ENCODE data around the gene RNF213. TPM values are rescaled to one million over a fixed set of nuclear protein-coding genes. Genes with fewer than 3 reads are reported as not detected.

The RNF213 gene
- total RNA-seq, 1 experiment from 2014 or later: 44.5 TPM

DNA sequence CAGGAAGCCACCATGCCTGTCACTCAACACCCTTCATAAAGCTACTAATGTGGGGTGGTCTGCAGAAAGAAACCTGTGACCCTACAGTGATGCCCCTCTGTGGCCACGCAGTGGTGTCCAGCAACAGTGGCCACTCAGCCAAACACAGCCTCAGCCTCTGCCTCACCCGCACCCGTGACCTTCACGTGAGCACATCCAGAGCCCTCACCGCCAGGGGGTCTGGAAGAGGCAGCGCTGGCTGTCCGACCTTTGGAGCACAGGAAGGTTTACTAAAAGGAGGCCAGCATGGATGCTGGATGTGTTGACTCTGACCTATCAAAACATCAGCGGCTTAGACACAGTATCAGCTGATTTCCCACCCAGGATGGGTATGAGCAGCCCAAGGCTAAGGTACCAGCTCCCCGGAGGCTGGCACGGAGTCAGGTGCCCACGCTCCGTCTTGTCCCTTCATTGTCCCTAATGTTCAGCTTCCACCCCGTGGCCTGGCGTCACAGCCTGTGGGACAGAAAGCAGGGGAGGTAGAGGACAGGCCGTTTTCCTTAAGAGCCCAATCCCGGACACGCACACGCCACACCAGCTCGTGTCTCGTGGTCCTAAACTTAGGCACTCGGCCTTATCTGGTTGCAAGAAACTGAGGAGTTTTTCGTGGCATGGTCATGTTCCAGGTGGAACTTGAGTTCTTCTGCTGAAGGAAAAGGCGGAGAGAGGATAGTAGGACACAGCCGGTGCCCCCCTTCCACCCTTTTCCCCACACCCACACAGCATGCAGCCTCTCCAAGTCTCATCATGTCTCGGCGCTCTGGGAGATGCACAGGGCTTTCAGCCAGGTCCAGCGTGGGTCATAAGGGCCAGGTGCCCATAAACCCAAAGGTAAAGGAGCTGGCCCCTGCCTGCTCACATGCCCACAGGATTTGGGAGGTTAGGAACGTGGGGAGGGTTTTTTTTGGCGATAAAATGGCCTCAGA is 104.6 kb downstream of the RNF213 start:
- BruUV-seq (replicated peaks): no TSS peak
- ATAC-seq: no peak
- H3K79me2 ChIP-seq (ENCODE audit: insufficient read depth, low read length): no peaks in the 10 kb centered on the region
- DNase-seq (ENCODE audit: low read depth, low spot score): no peak
- intact Hi-C loops (cut with micrococcal nuclease): loop anchor here (2.0 kb wide), 1 partner anchor 356 kb away; no protein-coding TSS in a partner anchor
- no peak overlapping the region for H3K4me2 ChIP-seq (ENCODE audit: low read length)
- no peak overlapping the region for H3K27ac ChIP-seq (ENCODE audit: low read depth, low read length)
- no peak for TF ChIP-seq EZH2 (IDR thresholded peaks at IDR 0.05)
- no peak for TF ChIP-seq TCF7L2 (IDR thresholded peaks at IDR 0.05; ENCODE audit: borderline replicate concordance, extremely low read depth, insufficient read depth, insufficient read length)
- no peak for TF ChIP-seq CBX3 (IDR thresholded peaks at IDR 0.05; ENCODE audit: low read depth)
- TF ChIP-seq, protein P1, sequence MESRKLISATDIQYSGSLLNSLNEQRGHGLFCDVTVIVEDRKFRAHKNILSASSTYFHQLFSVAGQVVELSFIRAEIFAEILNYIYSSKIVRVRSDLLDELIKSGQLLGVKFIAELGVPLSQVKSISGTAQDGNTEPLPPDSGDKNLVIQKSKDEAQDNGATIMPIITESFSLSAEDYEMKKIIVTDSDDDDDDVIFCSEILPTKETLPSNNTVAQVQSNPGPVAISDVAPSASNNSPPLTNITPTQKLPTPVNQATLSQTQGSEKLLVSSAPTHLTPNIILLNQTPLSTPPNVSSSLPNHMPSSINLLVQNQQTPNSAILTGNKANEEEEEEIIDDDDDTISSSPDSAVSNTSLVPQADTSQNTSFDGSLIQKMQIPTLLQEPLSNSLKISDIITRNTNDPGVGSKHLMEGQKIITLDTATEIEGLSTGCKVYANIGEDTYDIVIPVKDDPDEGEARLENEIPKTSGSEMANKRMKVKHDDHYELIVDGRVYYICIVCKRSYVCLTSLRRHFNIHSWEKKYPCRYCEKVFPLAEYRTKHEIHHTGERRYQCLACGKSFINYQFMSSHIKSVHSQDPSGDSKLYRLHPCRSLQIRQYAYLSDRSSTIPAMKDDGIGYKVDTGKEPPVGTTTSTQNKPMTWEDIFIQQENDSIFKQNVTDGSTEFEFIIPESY (IDR thresholded peaks at IDR 0.05; ENCODE audit: extremely low read depth, insufficient replicate concordance, low read length): no peak
- no peaks in the 10 kb centered on the region for H3K4me1 ChIP-seq (ENCODE audit: control insufficient read depth in 1 of 2, insufficient read depth in 2 of 2, low read length in 2 of 2)
- RAD21 ChIA-PET (ENCODE audit: low non-redundant PET in 1 of 2, low total read pairs in 2 of 2, uncharacterized antibody in 2 of 2, unreplicated experiment in 2 of 2): no interaction called here
- H3K9me2 ChIP-seq (ENCODE audit: insufficient read depth): no peaks in the 10 kb centered on the region
- POLR2A ChIA-PET: no interaction called here
- no peak overlapping the region for H3K9ac ChIP-seq (ENCODE audit: low read length)
- H3K4me3 ChIP-seq (replicated peaks in 1 of 2; ENCODE audit: low read depth in 1 of 2, low read length in 2 of 2): no peak overlapping the region
- peaks cover 18 to 30% of the 10 kb centered on the region in 2 experiments for H3K36me3 ChIP-seq (ENCODE audit: control insufficient read depth in 1 of 2, insufficient read depth in 2 of 2, low read length in 2 of 2)
- CTCF ChIA-PET: no interaction called here
- H2AFZ ChIP-seq (ENCODE audit: low read depth, low read length, poor library complexity, severe bottlenecking): no peak overlapping the region
- no peaks in the 10 kb centered on the region for H4K20me1 ChIP-seq (ENCODE audit: insufficient read depth)
- no peaks in the 10 kb centered on the region for H3K27me3 ChIP-seq (ENCODE audit: insufficient read depth, low read length)
- H3K9me3 ChIP-seq (ENCODE audit: control insufficient read depth in 1 of 2, insufficient read depth in 1 of 2, low read depth in 1 of 2, low read length in 2 of 2): peaks cover 0 to 6% of the 10 kb centered on the region in 2 experiments; a peak in 2 of 4 replicates

DNA sequence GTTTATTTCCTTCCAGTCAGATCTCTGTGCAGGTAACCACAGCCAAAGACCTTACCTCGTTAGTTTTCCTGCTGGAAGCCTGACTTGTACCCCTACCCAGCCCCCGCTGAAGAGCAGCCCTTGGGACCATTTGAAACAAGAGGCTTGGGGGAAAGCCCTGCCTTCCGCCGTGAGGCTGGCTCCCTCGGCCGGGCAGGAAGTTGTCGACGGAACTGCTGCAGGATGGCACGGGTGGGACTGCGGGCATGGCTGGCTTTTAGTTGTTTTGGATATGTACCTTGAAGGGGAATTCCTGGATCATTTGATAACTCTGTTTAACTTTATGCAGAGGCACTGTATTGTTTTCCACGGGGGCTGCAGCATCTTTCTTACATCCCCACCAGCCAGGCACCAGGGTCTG is 105.3 kb downstream of the RNF213 start:
- CTCF ChIA-PET: no interaction called here
- POLR2A ChIA-PET: no interaction called here
- RAD21 ChIA-PET (ENCODE audit: low non-redundant PET in 1 of 2, low total read pairs in 2 of 2, uncharacterized antibody in 2 of 2, unreplicated experiment in 2 of 2): no interaction called here
- Histone ChIP-seq H3K27ac (ENCODE audit: low read depth, low read length) (no peak overlapping the region), H3K4me3 (replicated peaks in 1 of 2; ENCODE audit: low read depth in 1 of 2, low read length in 2 of 2) (no peak overlapping the region), H2AFZ (ENCODE audit: low read depth, low read length, poor library complexity, severe bottlenecking) (no peak overlapping the region), H3K79me2 (ENCODE audit: insufficient read depth, low read length) (no peaks in the 10 kb centered on the region), H3K36me3 (ENCODE audit: control insufficient read depth in 1 of 2, insufficient read depth in 2 of 2, low read length in 2 of 2) (peaks cover 19 to 23% of the 10 kb centered on the region in 2 experiments), H3K9me2 (ENCODE audit: insufficient read depth) (no peaks in the 10 kb centered on the region), H3K4me1 (ENCODE audit: control insufficient read depth in 1 of 2, insufficient read depth in 2 of 2, low read length in 2 of 2) (no peaks in the 10 kb centered on the region), H4K20me1 (ENCODE audit: insufficient read depth) (no peaks in the 10 kb centered on the region), H3K9ac (ENCODE audit: low read length) (no peak overlapping the region), H3K27me3 (ENCODE audit: insufficient read depth, low read length) (no peaks in the 10 kb centered on the region), H3K4me2 (ENCODE audit: low read length) (no peak overlapping the region), H3K9me3 (ENCODE audit: control insufficient read depth in 1 of 2, insufficient read depth in 1 of 2, low read depth in 1 of 2, low read length in 2 of 2) (peaks cover 0 to 3% of the 10 kb centered on the region in 2 experiments; a peak in 2 of 4 replicates)
- BruUV-seq (replicated peaks): no TSS peak
- no peak for DNase-seq (ENCODE audit: low read depth, low spot score)
- intact Hi-C loops (cut with micrococcal nuclease): loop anchor here (2.0 kb wide), 1 partner anchor 357 kb away; no protein-coding TSS in a partner anchor
- ATAC-seq: no peak
- TF ChIP-seq POLR2A (IDR thresholded peaks at IDR 0.05; ENCODE audit: borderline replicate concordance, extremely low read depth, insufficient read depth, insufficient read length) (no peak), JUND (IDR thresholded peaks at IDR 0.05) (no peak), YY1 (IDR thresholded peaks at IDR 0.05; ENCODE audit: extremely low read depth, insufficient replicate concordance, low read depth, low read length) (no peak), SRF (IDR thresholded peaks at IDR 0.05; ENCODE audit: low read depth) (no peak), FOSL1 (IDR thresholded peaks at IDR 0.05; ENCODE audit: low read depth) (no peak)
- TF ChIP-seq, protein P2, sequence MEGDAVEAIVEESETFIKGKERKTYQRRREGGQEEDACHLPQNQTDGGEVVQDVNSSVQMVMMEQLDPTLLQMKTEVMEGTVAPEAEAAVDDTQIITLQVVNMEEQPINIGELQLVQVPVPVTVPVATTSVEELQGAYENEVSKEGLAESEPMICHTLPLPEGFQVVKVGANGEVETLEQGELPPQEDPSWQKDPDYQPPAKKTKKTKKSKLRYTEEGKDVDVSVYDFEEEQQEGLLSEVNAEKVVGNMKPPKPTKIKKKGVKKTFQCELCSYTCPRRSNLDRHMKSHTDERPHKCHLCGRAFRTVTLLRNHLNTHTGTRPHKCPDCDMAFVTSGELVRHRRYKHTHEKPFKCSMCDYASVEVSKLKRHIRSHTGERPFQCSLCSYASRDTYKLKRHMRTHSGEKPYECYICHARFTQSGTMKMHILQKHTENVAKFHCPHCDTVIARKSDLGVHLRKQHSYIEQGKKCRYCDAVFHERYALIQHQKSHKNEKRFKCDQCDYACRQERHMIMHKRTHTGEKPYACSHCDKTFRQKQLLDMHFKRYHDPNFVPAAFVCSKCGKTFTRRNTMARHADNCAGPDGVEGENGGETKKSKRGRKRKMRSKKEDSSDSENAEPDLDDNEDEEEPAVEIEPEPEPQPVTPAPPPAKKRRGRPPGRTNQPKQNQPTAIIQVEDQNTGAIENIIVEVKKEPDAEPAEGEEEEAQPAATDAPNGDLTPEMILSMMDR (IDR thresholded peaks at IDR 0.05 in 2 of 3, conservative IDR thresholded peaks at IDR 0.05 in 1 of 3; ENCODE audit: borderline replicate concordance in 1 of 3, insufficient read depth in 1 of 3, low read depth in 2 of 3, low read length in 2 of 3): no peak
- TF ChIP-seq, protein P1 (IDR thresholded peaks at IDR 0.05; ENCODE audit: extremely low read depth, insufficient replicate concordance, low read length): no peak
